Erythroblast (primary cell): Measurements from ENCODE around the gene ADAP1.

Source experiments
- DNase-seq, 2 experiments: peaks; one replicate each; lab custom pipeline; 2025; lab: John Stamatoyannopoulos, UW
- GATA1 ChIP-seq: IDR thresholded peaks from 2 replicates; pipeline ENCODE4 v1.6.1; 2011; ENCODE audit warnings: low read depth, mild to moderate bottlenecking, control low read depth, low read length, moderate library complexity
- POLR2A ChIP-seq: IDR thresholded peaks from 2 replicates; pipeline ENCODE4 v1.6.1; 2011; ENCODE audit warnings: mild to moderate bottlenecking, low read length

The ADAP1 gene

GRCh38 chr7:974820-975681 is 20.6 kb upstream of the ADAP1 start, which contains the start of gene COX19:
TSS of gene COX19 (minus strand) at chr7:975549. CDS start at chr7:975509, 40 bp downstream.
- TF ChIP-seq POLR2A (peak; percentile 70), GATA1 (no peak)
- DNase-seq: peak; percentile 94 to 96

- peak in 1 of 2 experiments; percentile 40 for DNase-seq
Observed at GRCh38 chr7:974172-974571, 19.7 kb upstream of the ADAP1 start.

GRCh38 chr7:973312-973711 is 18.8 kb upstream of the ADAP1 start:
- DNase-seq: no peak
- TF ChIP-seq POLR2A (no peak), GATA1 (no peak)

More at GRCh38 chr7:974172-974571, 19.7 kb upstream of the ADAP1 start:
- TF ChIP-seq POLR2A (no peak), GATA1 (no peak)

- no peak for TF ChIP-seq GATA1
- TF ChIP-seq POLR2A: no peak
Observed at GRCh38 chr7:972676-973309, 18.3 kb upstream of the ADAP1 start.

GRCh38 chr7:972110-972509 is 17.6 kb upstream of the ADAP1 start:
- TF ChIP-seq POLR2A (no peak), GATA1 (no peak)
- DNase-seq: no peak

More at GRCh38 chr7:972676-973309, 18.3 kb upstream of the ADAP1 start:
- DNase-seq: no peak

- no peak for TF ChIP-seq POLR2A
- no peak for TF ChIP-seq GATA1
- peak; percentile 63 to 69 for DNase-seq
Observed at GRCh38 chr7:970744-971143, 16.3 kb upstream of the ADAP1 start.

- DNase-seq: no peak
- no peak for TF ChIP-seq POLR2A
- TF ChIP-seq GATA1: no peak
Observed at GRCh38 chr7:969403-969802, 14.9 kb upstream of the ADAP1 start.

GRCh38 chr7:968205-969105 is 14.0 kb upstream of the ADAP1 start:
- TF ChIP-seq GATA1 (no peak), POLR2A (no peak)
- DNase-seq: no peak

- no peak for DNase-seq
- no peak for TF ChIP-seq POLR2A
- TF ChIP-seq GATA1: no peak
Observed at GRCh38 chr7:967361-968082, 13.0 kb upstream of the ADAP1 start.

- DNase-seq: no peak
- TF ChIP-seq GATA1: no peak
- TF ChIP-seq POLR2A: no peak
Observed at GRCh38 chr7:966291-967069, 12.0 kb upstream of the ADAP1 start.

- TF ChIP-seq GATA1 (no peak), POLR2A (no peak)
- no peak for DNase-seq
Observed at GRCh38 chr7:964401-965231, 10.1 kb upstream of the ADAP1 start.
